Bronchial epithelial cell (primary cell): ENCODE measurements around the gene GSTM1. TPM values are rescaled to one million over a fixed set of nuclear protein-coding genes. Genes with fewer than 3 reads are reported as not detected.
"Not testable (repeated sequence)": the region's sequence is repeated elsewhere in the genome, so short reads cannot be mapped to it uniquely, and the experiment has no call there.

Experiments
- DNase-seq: peaks from one replicate; pipeline ENCODE4 v3.0.0-alpha.2; 2010; ENCODE audit warnings: low read depth
- FAIRE-seq: peaks from 2 replicates; lab custom pipeline; 2011; peaks lifted over from hg19 to GRCh38; lab: Jason Lieb, UNC
- H3K27me3 ChIP-seq: 2 replicates; pipeline ENCODE4 v1.5.1; 2011; ENCODE audit warnings: low read length; ENCODE audit not compliant: control insufficient read depth, insufficient read depth
- H3K36me3 ChIP-seq: 2 replicates; pipeline ENCODE4 v1.5.1; 2011; ENCODE audit warnings: low read length; ENCODE audit not compliant: control insufficient read depth, insufficient read depth
- H3K4me3 ChIP-seq: 2 replicates; pipeline ENCODE4 v1.5.1; 2011; ENCODE audit warnings: mild to moderate bottlenecking, low read depth, low read length, control low read depth
- CTCF ChIP-seq: IDR thresholded peaks from 2 replicates; pipeline ENCODE4 v1.5.1; 2011; ENCODE audit warnings: mild to moderate bottlenecking, moderate library complexity, low read length, control low read depth, inconsistent platforms; ENCODE audit not compliant: insufficient read depth, severe bottlenecking
- total RNA-seq: library from RNA; depleted of rRNA; stranded (reverse); fragments of >200 nt; gene quantifications from 2 replicates; pipeline ENCODE4 v1.2.1, GENCODE V29; 2014

Gene GSTM1
- total RNA-seq, 1 donor from 2014 or later = 2.6 TPM

- H3K36me3 ChIP-seq = no peaks in the 10 kb centered on the region
- FAIRE-seq = no peak
- no peak for DNase-seq
- no peaks in the 10 kb centered on the region for H3K27me3 ChIP-seq
- no peak overlapping the region for H3K4me3 ChIP-seq
- TF ChIP-seq CTCF = no peak
These were observed 2.3 kb downstream of the GSTM1 start for GRCh38 chr1:109689844-109690405.

- no peak for TF ChIP-seq CTCF
- H3K4me3 ChIP-seq = no peak overlapping the region
- H3K36me3 ChIP-seq = no peaks in the 10 kb centered on the region
- H3K27me3 ChIP-seq = no peaks in the 10 kb centered on the region
- FAIRE-seq = no peak
- no peak for DNase-seq
These were observed 4.1 kb downstream of the GSTM1 start for GRCh38 chr1:109691759-109692158.

- not testable (repeated sequence) for FAIRE-seq, H3K4me3 ChIP-seq, H3K36me3 ChIP-seq, H3K27me3 ChIP-seq, DNase-seq
These were observed 6.8 kb downstream of the GSTM1 start for GRCh38 chr1:109694400-109694799.

GRCh38 chr1:109695138-109695537 lies 7.5 kb downstream of the GSTM1 start:
- not testable (repeated sequence) for H3K27me3 ChIP-seq, H3K4me3 ChIP-seq, FAIRE-seq, DNase-seq, H3K36me3 ChIP-seq

- DNase-seq = no peak
- Histone ChIP-seq H3K4me3 (no peak overlapping the region), H3K27me3 (no peaks in the 10 kb centered on the region), H3K36me3 (no peaks in the 10 kb centered on the region)
- no peak for TF ChIP-seq CTCF
- no peak for FAIRE-seq
These were observed 9.4 kb downstream of the GSTM1 start for GRCh38 chr1:109697066-109697465.

- H3K36me3 ChIP-seq, H3K27me3 ChIP-seq, FAIRE-seq, H3K4me3 ChIP-seq: not testable (repeated sequence)
- peak; percentile 75 for DNase-seq
These were observed 10.2 kb downstream of the GSTM1 start for GRCh38 chr1:109697861-109698260.

- not testable (repeated sequence) for H3K36me3 ChIP-seq, DNase-seq, FAIRE-seq
These were observed 15.3 kb downstream of the GSTM1 start for GRCh38 chr1:109702940-109703339.

GRCh38 chr1:109704173-109704572 lies 16.6 kb downstream of the GSTM1 start:
- H3K27me3 ChIP-seq = no peaks in the 10 kb centered on the region
- no peak overlapping the region for H3K4me3 ChIP-seq
- no peaks in the 10 kb centered on the region for H3K36me3 ChIP-seq
- TF ChIP-seq CTCF = no peak
- FAIRE-seq (no peak), DNase-seq (no peak)

More at GRCh38 chr1:109702940-109703339, 15.3 kb downstream of the GSTM1 start:
- H3K27me3 ChIP-seq, H3K4me3 ChIP-seq: not testable (repeated sequence)
